AG04450 (cell line): Measurements from ENCODE around the gene VPS13C. TPM values are rescaled to one million over a fixed set of nuclear protein-coding genes. Genes with fewer than 3 reads are reported as not detected.

ENCODE experiments used
- CTCF ChIA-PET: fragments of 300-600, 350-600 bp; formaldehyde crosslinking; extraction: SDS; loops from one replicate; lab custom pipeline; 2022; ENCODE audit warnings: antibody characterized with exemption, inconsistent platforms; lab: Charles Lee
- POLR2A ChIA-PET: fragments of 350-600 bp; formaldehyde crosslinking; extraction: SDS; loops from one replicate; lab custom pipeline; 2021; ENCODE audit warnings: antibody characterized with exemption, inconsistent platforms; lab: Yijun Ruan, JAX
- DNase-seq: peaks from one replicate; pipeline ENCODE4 v3.0.0-alpha.2; 2011; ENCODE audit warnings: low read depth, low spot score
- H3K27ac ChIP-seq: one replicate; pipeline ENCODE4 v1.5.1; 2012; ENCODE audit warnings: low read depth, low read length, control low read depth
- H3K27me3 ChIP-seq: one replicate; pipeline ENCODE4 v1.6.0; 2012; ENCODE audit warnings: low read length; ENCODE audit not compliant: control insufficient read depth, insufficient read depth
- H3K4me3 ChIP-seq: 2 replicates; pipeline ENCODE4 v1.5.1; 2011; ENCODE audit warnings: mild to moderate bottlenecking, low read depth, low read length, control low read depth
- H3K9me3 ChIP-seq: 2 replicates; pipeline ENCODE4 v1.5.1; 2012; ENCODE audit warnings: low read length; ENCODE audit not compliant: control insufficient read depth, insufficient read depth
- CTCF ChIP-seq: IDR thresholded peaks from 2 replicates; pipeline ENCODE4 v1.5.1; 2011; ENCODE audit warnings: low read depth, low read length, control low read depth, inconsistent platforms
- polyA plus RNA-seq: library from polyadenylated mRNA; depleted of rRNA; stranded (reverse); fragments of >200 nt; gene quantifications from 2 replicates; pipeline ENCODE4 v1.2.3, GENCODE V29; 2011

VPS13C gene
- polyA plus RNA-seq, 1 experiment: 17.8 TPM

DNA sequence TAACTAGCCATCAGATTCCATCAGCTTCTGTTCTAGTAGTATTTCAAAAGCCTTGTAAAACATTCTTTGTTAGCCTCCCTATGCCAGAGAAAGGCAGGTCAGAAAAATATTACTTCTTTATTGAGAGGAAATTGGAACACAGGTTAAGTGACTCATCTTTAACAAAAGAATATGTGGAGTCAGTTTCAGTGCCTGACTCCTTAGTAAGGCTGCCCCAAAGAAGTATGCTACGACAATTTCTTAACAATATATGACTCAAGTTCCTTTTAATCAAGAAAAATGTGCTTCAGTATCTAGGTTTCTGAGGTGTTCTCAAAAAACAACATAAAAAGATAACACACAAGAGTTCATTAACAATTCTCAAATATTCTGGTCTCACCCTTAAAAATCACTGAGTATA, 139.2 kb downstream of the VPS13C start:
- Histone ChIP-seq H3K27me3 (no peaks in the 10 kb centered on the region), H3K4me3 (no peak overlapping the region), H3K27ac (no peak overlapping the region), H3K9me3 (no peaks in the 10 kb centered on the region)
- no peak for DNase-seq
- TF ChIP-seq CTCF: no peak
- ChIA-PET CTCF (interaction anchor here (0.7 kb wide), 1 partner anchor 153 kb away, joined by 4 read pairs; no protein-coding TSS in a partner anchor), POLR2A (no interaction called here)

DNA sequence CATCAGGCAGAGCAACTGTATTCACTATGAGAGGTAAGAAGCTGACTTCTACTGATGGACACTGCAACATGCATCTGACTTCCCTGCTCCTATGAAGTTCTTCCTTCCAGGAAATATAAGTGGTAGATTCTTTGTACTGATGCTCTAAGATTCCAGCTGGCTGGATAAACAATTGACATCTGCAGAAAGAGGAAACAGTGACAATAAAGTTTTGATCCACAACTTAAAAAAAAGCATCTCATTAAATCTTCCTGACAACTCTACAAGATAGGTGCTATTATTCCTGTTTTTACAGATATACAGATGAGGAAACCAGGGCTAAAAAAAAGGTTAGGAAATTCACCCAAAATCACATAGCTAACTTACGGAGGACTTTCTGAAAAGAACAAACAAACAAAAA, 142.8 kb downstream of the VPS13C start:
- CTCF ChIA-PET: no interaction called here
- Histone ChIP-seq H3K27ac (no peak overlapping the region), H3K27me3 (no peaks in the 10 kb centered on the region), H3K4me3 (no peak overlapping the region), H3K9me3 (no peaks in the 10 kb centered on the region)
- POLR2A ChIA-PET: no interaction called here
- no peak for TF ChIP-seq CTCF
- no peak for DNase-seq

DNA sequence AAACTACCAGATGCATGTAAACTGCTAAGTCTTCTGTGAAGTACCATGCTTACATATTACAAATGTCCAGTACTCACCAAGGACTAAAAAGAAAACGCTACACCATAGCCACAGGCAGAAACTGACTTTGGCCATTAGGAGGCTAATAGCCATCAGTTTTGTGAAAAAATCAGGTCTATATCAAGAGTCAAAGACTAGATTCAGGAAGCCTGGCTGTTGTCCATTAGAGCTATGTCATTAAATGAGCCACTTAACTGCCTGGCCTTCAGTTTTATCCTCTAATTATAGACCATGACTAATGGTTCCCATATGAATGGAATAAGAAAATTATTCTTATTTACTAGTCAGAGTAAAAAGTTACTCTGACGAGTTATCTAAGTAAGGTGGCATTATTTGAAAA, 144.1 kb downstream of the VPS13C start:
- Histone ChIP-seq H3K9me3 (no peaks in the 10 kb centered on the region), H3K27ac (no peak overlapping the region), H3K4me3 (no peak overlapping the region), H3K27me3 (no peaks in the 10 kb centered on the region)
- ChIA-PET POLR2A (no interaction called here), CTCF (no interaction called here)
- no peak for DNase-seq
- TF ChIP-seq CTCF: no peak

- Histone ChIP-seq H3K27me3 (no peaks in the 10 kb centered on the region), H3K27ac (no peak overlapping the region), H3K4me3 (no peak overlapping the region), H3K9me3 (no peaks in the 10 kb centered on the region)
- ChIA-PET CTCF (no interaction called here), POLR2A (no interaction called here)
- no peak for TF ChIP-seq CTCF
- DNase-seq: no peak
Observed at GRCh38 chr15:61915640-61916039, 144.6 kb downstream of the VPS13C start.

GRCh38 chr15:61910839-61911369, 149.3 kb downstream of the VPS13C start:
- Histone ChIP-seq H3K9me3 (no peaks in the 10 kb centered on the region), H3K4me3 (no peak overlapping the region), H3K27ac (no peak overlapping the region), H3K27me3 (no peaks in the 10 kb centered on the region)
- POLR2A ChIA-PET: no interaction called here
- TF ChIP-seq CTCF: no peak
- peak; percentile 0 for DNase-seq
- CTCF ChIA-PET: interaction anchor here (0.6 kb wide), 1 partner anchor 31 kb away, joined by 3 read pairs; no protein-coding TSS in a partner anchor
